SU-DHL-6 (cell line): ENCODE measurements around the gene ARCN1.

Source experiments
- CTCF ChIP-seq: fragments of 200-600 bp; sonication (generic); IDR thresholded peaks from one replicate; pipeline ENCODE4 v1.5.1; 2017; ENCODE audit warnings: antibody characterized with exemption, mild to moderate bottlenecking, low read length, moderate library complexity; ENCODE audit not compliant: insufficient read depth, poor library complexity, severe bottlenecking
- EZH2phosphoT487 ChIP-seq: fragments of 200-600 bp; sonication (generic), shearing (Covaris generic); conservative IDR thresholded peaks from 2 replicates; pipeline ENCODE4 v1.6.1; 2018; ENCODE audit warnings: mild to moderate bottlenecking, antibody characterized with exemption, low read length, moderate library complexity, mixed read lengths

DNA sequence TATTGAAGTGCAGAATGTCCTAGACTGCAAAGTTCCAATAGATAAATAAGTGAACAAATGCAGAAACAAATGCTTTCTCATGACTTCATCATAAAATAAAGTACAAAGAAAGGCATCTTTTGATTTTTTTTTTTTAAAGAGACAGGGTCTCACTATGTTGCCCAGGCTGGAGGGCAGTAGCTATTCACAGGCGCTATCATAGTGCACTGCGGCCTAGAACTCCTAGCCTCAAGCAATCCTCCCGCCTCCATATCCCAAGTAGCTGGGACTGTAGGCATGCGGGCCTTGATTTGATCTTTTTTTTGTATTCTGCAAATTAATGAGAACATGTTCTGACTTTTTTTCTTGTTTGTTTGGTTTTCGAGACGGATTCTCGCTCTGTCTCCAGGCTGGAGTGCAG lies 2.4 kb downstream of the ARCN1 start:
- TF ChIP-seq CTCF = no peak
- TF ChIP-seq EZH2phosphoT487 = no peak
